Measurements from ENCODE around the gene MYO1B. TPM values are rescaled to one million over a fixed set of nuclear protein-coding genes. Genes with fewer than 3 reads are reported as not detected.

MYO1B gene
- total and polyA plus RNA-seq, 2 of the 8 experiments (the other 6 are each of a cell fraction or from before 2014, with no cell fraction given): 15.5 to 61.2 TPM

- Histone ChIP-seq H2AFZ (ENCODE audit: low read length) (no peak overlapping the region), H2BK20ac (ENCODE audit: low read length) (no peak overlapping the region), H3K9ac (replicated peaks in 1 of 4; ENCODE audit: extremely low read depth in 1 of 4, low read depth in 3 of 4, low read length in 3 of 4) (no peak overlapping the region), H2BK15ac (ENCODE audit: low read length) (no peak overlapping the region), H3K79me2 (ENCODE audit: control insufficient read depth in 1 of 2, insufficient read depth in 2 of 2, low read length in 2 of 2) (peaks cover 4 to 69% of the 10 kb centered on the region in 2 experiments; a peak in 3 of 4 replicates), H4K91ac (replicated peaks; ENCODE audit: insufficient read length, low read length) (no peak overlapping the region), H3K27ac (ENCODE audit: low read depth, low read length) (no peak overlapping the region), H4K8ac (ENCODE audit: extremely low read depth, insufficient read depth, low read length) (no peak overlapping the region), H4K20me1 (replicated peaks in 1 of 2; ENCODE audit: control insufficient read depth in 1 of 2, insufficient read depth in 2 of 2, low read length in 2 of 2) (peaks cover 0 to 6% of the 10 kb centered on the region in 2 experiments), H2AK5ac (ENCODE audit: low read depth, low read length) (no peak overlapping the region), H3K27me3 (replicated peaks in 1 of 4; ENCODE audit: control insufficient read depth in 3 of 4, extremely low read depth in 1 of 4, insufficient read depth in 3 of 4, low read length in 3 of 4) (no peaks in the 10 kb centered on the region), H3K36me3 (ENCODE audit: control insufficient read depth in 2 of 4, insufficient read depth in 4 of 4, low read length in 3 of 4) (no peaks in the 10 kb centered on the region), H2BK5ac (ENCODE audit: low read depth, low read length) (no peak overlapping the region), H3K56ac (replicated peaks; ENCODE audit: insufficient read length, low read depth, low read length) (no peak overlapping the region), H2BK12ac (ENCODE audit: low read depth, low read length) (no peak overlapping the region), H2BK120ac (replicated peaks; ENCODE audit: low read depth, low read length) (no peak overlapping the region), H3K4ac (replicated peaks; ENCODE audit: insufficient read length, low read depth, low read length) (no peak overlapping the region), H4K5ac (ENCODE audit: insufficient read length, low read depth, low read length) (no peak overlapping the region), H3K23me2 (ENCODE audit: low read depth, low read length) (peaks cover 2% of the 10 kb centered on the region; the same call in 1 of the 2 replicates), H3K4me2 (ENCODE audit: insufficient read depth in 1 of 2, low read depth in 2 of 2, low read length in 2 of 2) (no peak overlapping the region), H3K14ac (ENCODE audit: insufficient read length) (no peak overlapping the region), H3K4me3 (ENCODE audit: extremely low read depth in 1 of 4, insufficient read depth in 2 of 4, low read depth in 3 of 4, low read length in 4 of 4) (no peak overlapping the region), H3K23ac (ENCODE audit: insufficient read length) (no peak overlapping the region), H3K4me1 (replicated peaks in 1 of 4; ENCODE audit: control insufficient read depth in 3 of 4, insufficient read depth in 4 of 4, low read length in 3 of 4) (peaks cover 0 to 9% (median 4%) of the 10 kb centered on the region in 4 experiments; a peak in 2 of 7 replicates), H3K79me1 (ENCODE audit: low read depth, low read length) (peaks cover 7% of the 10 kb centered on the region; the same call in 1 of the 2 replicates), H3K18ac (ENCODE audit: extremely low read depth, low read length) (no peak overlapping the region), H3K9me3 (ENCODE audit: insufficient read depth in 2 of 2, low read depth in 1 of 2, low read length in 1 of 2) (no peaks in the 10 kb centered on the region)
- 92% methylated on average over 1 of the region's 1 CpG; no CpG with 5 or more reads in 1 of the 2 experiments for WGBS, 2 experiments (ENCODE audit: extremely low coverage in 1 of 2, insufficient coverage in 1 of 2, insufficient read length in 1 of 2, insufficient replicate concordance in 2 of 2, low coverage in 1 of 2, low lambda C conversion rate in 2 of 2, missing lambda C conversion rate in 1 of 2)
- FAIRE-seq: no peak
- ChIA-PET CTCF (ENCODE audit: partially characterized antibody) (interaction anchor here (1.4 kb wide), 1 partner anchor 57 kb away, joined by 3 read pairs; no protein-coding TSS in a partner anchor), POLR2A (ENCODE audit: partially characterized antibody) (no interaction called here)
- no peak for DNase-seq (ENCODE audit: low read depth in 1 of 2, low spot score in 2 of 2)
Measured at GRCh38 chr2:191311627-191312026, 66.4 kb downstream of the MYO1B start.

All from H1 (cell line).